SK-MEL-5 (cell line): Measurements from ENCODE around the gene SNAPC5. TPM values are rescaled to one million over a fixed set of nuclear protein-coding genes. Genes with fewer than 3 reads are reported as not detected.
A peak's percentile ranks its signal among the peaks of the same experiment; 100 is the strongest.

Source experiments
- DNase-seq: peaks from one replicate; pipeline ENCODE4 v3.0.0-alpha.2; 2016; ENCODE audit warnings: low read depth, low spot score
- in situ Hi-C: cut with HindIII; loops from 2 replicates; pipeline ENCODE4 v1.10.0; 2016; ENCODE audit warnings: low sequenced_read_pairs, high pct_unique_total_duplicates, low pct_unique_long_range_greater_than_20kb
- total RNA-seq: library from RNA; depleted of rRNA; stranded (reverse); fragments of >200 nt; shearing (Covaris generic); gene quantifications from 2 replicates; pipeline ENCODE4 v1.2.3, GENCODE V29; 2014

Gene SNAPC5
- total RNA-seq, 1 experiment from 2014 or later, result 60.5 TPM

GRCh38 chr15:66498501-66499386 is 1.2 kb upstream of the SNAPC5 start:
- in situ Hi-C loops, result loop anchor here (25.0 kb wide), 1 partner anchor 186 kb away; no protein-coding TSS in a partner anchor
- DNase-seq, result peak; percentile 49

GRCh38 chr15:66496951-66497501 is 536 bp downstream of the SNAPC5 start:
- DNase-seq, result peak; percentile 32
- in situ Hi-C loops, result loop anchor here (25.0 kb wide), 1 partner anchor 185 kb away; no protein-coding TSS in a partner anchor

GRCh38 chr15:66494262-66494661 is 3.3 kb downstream of the SNAPC5 start:
- no peak for DNase-seq
- in situ Hi-C loops, result loop anchor here (25.0 kb wide), 1 partner anchor 182 kb away; no protein-coding TSS in a partner anchor

- in situ Hi-C loops, result loop anchor here (25.0 kb wide), 1 partner anchor 180 kb away; no protein-coding TSS in a partner anchor
- DNase-seq, result no peak
Observed at GRCh38 chr15:66491846-66492245, 5.7 kb downstream of the SNAPC5 start.

- DNase-seq, result no peak
- in situ Hi-C loops, result loop anchor here (25.0 kb wide), 1 partner anchor 177 kb away; no protein-coding TSS in a partner anchor
Observed at GRCh38 chr15:66489179-66489791, 8.3 kb downstream of the SNAPC5 start.

- DNase-seq, result no peak
- in situ Hi-C loops, result loop anchor here (25.0 kb wide), 1 partner anchor 176 kb away; no protein-coding TSS in a partner anchor
Observed at GRCh38 chr15:66488525-66488924, 9.0 kb downstream of the SNAPC5 start.

- in situ Hi-C loops, result loop anchor here (25.0 kb wide), 1 partner anchor 175 kb away; no protein-coding TSS in a partner anchor
Observed at GRCh38 chr15:66486887-66487286, 10.7 kb downstream of the SNAPC5 start.

GRCh38 chr15:66484539-66485112 is 12.9 kb downstream of the SNAPC5 start:
- in situ Hi-C loops, result loop anchor here (25.0 kb wide), 1 partner anchor 172 kb away; no protein-coding TSS in a partner anchor
- no peak for DNase-seq

More at GRCh38 chr15:66486887-66487286, 10.7 kb downstream of the SNAPC5 start:
- no peak for DNase-seq

GRCh38 chr15:66483131-66483566 is 14.4 kb downstream of the SNAPC5 start:
- DNase-seq, result no peak
- in situ Hi-C loops, result loop anchor here (25.0 kb wide), 1 partner anchor 171 kb away; no protein-coding TSS in a partner anchor

- in situ Hi-C loops, result loop anchor here (25.0 kb wide), 1 partner anchor 170 kb away; no protein-coding TSS in a partner anchor
Observed at GRCh38 chr15:66482539-66482938, 15.0 kb downstream of the SNAPC5 start.

GRCh38 chr15:66481107-66481856 is 16.3 kb downstream of the SNAPC5 start:
- no peak for DNase-seq
- in situ Hi-C loops, result loop anchor here (25.0 kb wide), 1 partner anchor 169 kb away; no protein-coding TSS in a partner anchor

More at GRCh38 chr15:66482539-66482938, 15.0 kb downstream of the SNAPC5 start:
- DNase-seq, result no peak

- no peak for DNase-seq
- in situ Hi-C loops, result loop anchor here (25.0 kb wide), 1 partner anchor 168 kb away; no protein-coding TSS in a partner anchor
Observed at GRCh38 chr15:66480267-66480666, 17.3 kb downstream of the SNAPC5 start.

GRCh38 chr15:66477011-66477410 is 20.6 kb downstream of the SNAPC5 start:
- in situ Hi-C loops, result loop anchor here (25.0 kb wide), 1 partner anchor 165 kb away; no protein-coding TSS in a partner anchor
- DNase-seq, result no peak

- in situ Hi-C loops, result loop anchor here (25.0 kb wide), 1 partner anchor 164 kb away; no protein-coding TSS in a partner anchor
- DNase-seq, result no peak
Observed at GRCh38 chr15:66476535-66476934, 21.0 kb downstream of the SNAPC5 start.

- DNase-seq, result no peak
- in situ Hi-C loops, result loop anchor here (25.0 kb wide), 1 partner anchor 163 kb away; no protein-coding TSS in a partner anchor
Observed at GRCh38 chr15:66474963-66475362, 22.6 kb downstream of the SNAPC5 start.

GRCh38 chr15:66474135-66474534 is 23.4 kb downstream of the SNAPC5 start:
- in situ Hi-C loops, result no loop called here
- DNase-seq, result no peak
